Measurements from ENCODE around the gene LEMD2.

LEMD2 gene

GRCh38 chr6:33785778-33786177, 3.2 kb downstream of the LEMD2 start:
- H3K4me3 ChIP-seq (ENCODE audit: severe bottlenecking): no peak overlapping the region
- H3K4me1 ChIP-seq (ENCODE audit: insufficient read depth, poor library complexity, severe bottlenecking): peaks cover 28% of the 10 kb centered on the region
- H3K27ac ChIP-seq (ENCODE audit: poor library complexity, severe bottlenecking): no peak overlapping the region
- no peaks in the 10 kb centered on the region for H3K27me3 ChIP-seq (ENCODE audit: insufficient read depth, poor library complexity, severe bottlenecking)
- no peak for DNase-seq (ENCODE audit: low spot score)
- H3K9me3 ChIP-seq (ENCODE audit: severe bottlenecking): no peaks in the 10 kb centered on the region
- no peak for ATAC-seq (ENCODE audit: low read depth)
- H3K36me3 ChIP-seq (ENCODE audit: low read depth): peaks cover 41% of the 10 kb centered on the region
- TF ChIP-seq CTCF (IDR thresholded peaks at IDR 0.05; ENCODE audit: poor library complexity, severe bottlenecking): no peak

GRCh38 chr6:33784787-33785186, 4.1 kb downstream of the LEMD2 start:
- no peak for TF ChIP-seq CTCF (IDR thresholded peaks at IDR 0.05; ENCODE audit: poor library complexity, severe bottlenecking)

GRCh38 chr6:33783781-33784520, 5.0 kb downstream of the LEMD2 start:
- ATAC-seq (ENCODE audit: low read depth): no peak
- Histone ChIP-seq H3K9me3 (ENCODE audit: severe bottlenecking) (no peaks in the 10 kb centered on the region), H3K4me1 (ENCODE audit: insufficient read depth, poor library complexity, severe bottlenecking) (peaks cover 25% of the 10 kb centered on the region), H3K27me3 (ENCODE audit: insufficient read depth, poor library complexity, severe bottlenecking) (no peaks in the 10 kb centered on the region), H3K4me3 (ENCODE audit: severe bottlenecking) (no peak overlapping the region), H3K27ac (ENCODE audit: poor library complexity, severe bottlenecking) (no peak overlapping the region), H3K36me3 (ENCODE audit: low read depth) (peaks cover 59% of the 10 kb centered on the region)
- TF ChIP-seq CTCF (IDR thresholded peaks at IDR 0.05; ENCODE audit: poor library complexity, severe bottlenecking): no peak
- no peak for DNase-seq (ENCODE audit: low spot score)

More at GRCh38 chr6:33784787-33785186, 4.1 kb downstream of the LEMD2 start:
- ATAC-seq (ENCODE audit: low read depth) (no peak), DNase-seq (ENCODE audit: low spot score) (no peak)
- peaks cover 51% of the 10 kb centered on the region for H3K36me3 ChIP-seq (ENCODE audit: low read depth)
- no peaks in the 10 kb centered on the region for H3K27me3 ChIP-seq (ENCODE audit: insufficient read depth, poor library complexity, severe bottlenecking)
- peaks cover 28% of the 10 kb centered on the region for H3K4me1 ChIP-seq (ENCODE audit: insufficient read depth, poor library complexity, severe bottlenecking)
- no peak overlapping the region for H3K27ac ChIP-seq (ENCODE audit: poor library complexity, severe bottlenecking)
- H3K9me3 ChIP-seq (ENCODE audit: severe bottlenecking): no peaks in the 10 kb centered on the region
- no peak overlapping the region for H3K4me3 ChIP-seq (ENCODE audit: severe bottlenecking)

- peak overlapping the region; percentile 78 for H3K27ac ChIP-seq (ENCODE audit: poor library complexity, severe bottlenecking)
- H3K27me3 ChIP-seq (ENCODE audit: insufficient read depth, poor library complexity, severe bottlenecking): no peaks in the 10 kb centered on the region
Measured at GRCh38 chr6:33782561-33782960, 6.4 kb downstream of the LEMD2 start.

More at GRCh38 chr6:33782561-33782960, 6.4 kb downstream of the LEMD2 start:
- Histone ChIP-seq H3K36me3 (ENCODE audit: low read depth) (peaks cover 73% of the 10 kb centered on the region), H3K4me3 (ENCODE audit: severe bottlenecking) (no peak overlapping the region), H3K9me3 (ENCODE audit: severe bottlenecking) (no peaks in the 10 kb centered on the region), H3K4me1 (ENCODE audit: insufficient read depth, poor library complexity, severe bottlenecking) (peaks cover 21% of the 10 kb centered on the region)
- no peak for TF ChIP-seq CTCF (IDR thresholded peaks at IDR 0.05; ENCODE audit: poor library complexity, severe bottlenecking)
- DNase-seq (ENCODE audit: low spot score): no peak
- no peak for ATAC-seq (ENCODE audit: low read depth)
